ENCODE data around the gene ASB11. TPM values are rescaled to one million over a fixed set of nuclear protein-coding genes. Genes with fewer than 3 reads are reported as not detected.

ASB11 gene
- total RNA-seq, 1 experiment from 2014 or later: not detected

GRCh38 chrX:15322472-15322871 is 7.0 kb upstream of the ASB11 start:
- Mint-ChIP-seq H3K27me3 (ENCODE audit: insufficient read depth, unreplicated experiment) (no peaks in the 10 kb centered on the region), H3K27ac (ENCODE audit: unreplicated experiment) (no peak overlapping the region), H3K36me3 (ENCODE audit: insufficient read depth, unreplicated experiment) (peaks cover 2% of the 10 kb centered on the region), H3K4me1 (ENCODE audit: low read depth, unreplicated experiment) (no peaks in the 10 kb centered on the region), H3K4me3 (ENCODE audit: unreplicated experiment) (no peak overlapping the region), H3K9me3 (ENCODE audit: unreplicated experiment) (no peaks in the 10 kb centered on the region)
- intact Hi-C loops (cut with micrococcal nuclease; ENCODE audit: unreplicated experiment): no loop called here
- Histone ChIP-seq H3K9me3 (no peaks in the 10 kb centered on the region), H3K27me3 (replicated peaks; ENCODE audit: control insufficient read depth, insufficient read depth, low read length) (no peaks in the 10 kb centered on the region), H3K36me3 (ENCODE audit: control insufficient read depth, insufficient read depth, low read length) (no peaks in the 10 kb centered on the region), H3K4me1 (no peaks in the 10 kb centered on the region), H3K4me3 (ENCODE audit: low read depth, low read length) (no peak overlapping the region)
- no peak for TF ChIP-seq CTCF (IDR thresholded peaks at IDR 0.05; ENCODE audit: insufficient read depth in 1 of 2, low read depth in 1 of 2, low read length in 1 of 2, severe bottlenecking in 1 of 2, unreplicated experiment in 1 of 2)
- CTCF ChIA-PET: no interaction called here
- no TSS peak for BruUV-seq (replicated peaks)
- POLR2A ChIA-PET: no interaction called here
- DNase-seq: no peak

GRCh38 chrX:15322072-15322471 is 6.6 kb upstream of the ASB11 start:
- intact Hi-C loops (cut with micrococcal nuclease; ENCODE audit: unreplicated experiment): no loop called here
- no peak for TF ChIP-seq CTCF (IDR thresholded peaks at IDR 0.05; ENCODE audit: insufficient read depth in 1 of 2, low read depth in 1 of 2, low read length in 1 of 2, severe bottlenecking in 1 of 2, unreplicated experiment in 1 of 2)

GRCh38 chrX:15321447-15321846 is 6.0 kb upstream of the ASB11 start:
- no peaks in the 10 kb centered on the region for H3K27me3 ChIP-seq (replicated peaks; ENCODE audit: control insufficient read depth, insufficient read depth, low read length)
- no peaks in the 10 kb centered on the region for H3K9me3 ChIP-seq
- intact Hi-C loops (cut with micrococcal nuclease; ENCODE audit: unreplicated experiment): no loop called here
- H3K4me3 Mint-ChIP-seq (ENCODE audit: unreplicated experiment): no peak overlapping the region
- no peak overlapping the region for H3K4me3 ChIP-seq (ENCODE audit: low read depth, low read length)
- no peaks in the 10 kb centered on the region for H3K9me3 Mint-ChIP-seq (ENCODE audit: unreplicated experiment)
- no peaks in the 10 kb centered on the region for H3K36me3 Mint-ChIP-seq (ENCODE audit: insufficient read depth, unreplicated experiment)
- no peaks in the 10 kb centered on the region for H3K27me3 Mint-ChIP-seq (ENCODE audit: insufficient read depth, unreplicated experiment)
- H3K4me1 Mint-ChIP-seq (ENCODE audit: low read depth, unreplicated experiment): no peaks in the 10 kb centered on the region
- no TSS peak for BruUV-seq (replicated peaks)
- DNase-seq: no peak
- TF ChIP-seq CTCF (IDR thresholded peaks at IDR 0.05; ENCODE audit: insufficient read depth in 1 of 2, low read depth in 1 of 2, low read length in 1 of 2, severe bottlenecking in 1 of 2, unreplicated experiment in 1 of 2): no peak
- no peaks in the 10 kb centered on the region for H3K36me3 ChIP-seq (ENCODE audit: control insufficient read depth, insufficient read depth, low read length)
- CTCF ChIA-PET: no interaction called here
- POLR2A ChIA-PET: no interaction called here
- no peaks in the 10 kb centered on the region for H3K4me1 ChIP-seq
- no peak overlapping the region for H3K27ac Mint-ChIP-seq (ENCODE audit: unreplicated experiment)

More at GRCh38 chrX:15322072-15322471, 6.6 kb upstream of the ASB11 start:
- CTCF ChIA-PET: no interaction called here
- no peaks in the 10 kb centered on the region for H3K9me3 Mint-ChIP-seq (ENCODE audit: unreplicated experiment)
- Histone ChIP-seq H3K27me3 (replicated peaks; ENCODE audit: control insufficient read depth, insufficient read depth, low read length) (no peaks in the 10 kb centered on the region), H3K36me3 (ENCODE audit: control insufficient read depth, insufficient read depth, low read length) (no peaks in the 10 kb centered on the region), H3K9me3 (no peaks in the 10 kb centered on the region), H3K4me3 (ENCODE audit: low read depth, low read length) (no peak overlapping the region), H3K4me1 (no peaks in the 10 kb centered on the region)
- no peaks in the 10 kb centered on the region for H3K27me3 Mint-ChIP-seq (ENCODE audit: insufficient read depth, unreplicated experiment)
- POLR2A ChIA-PET: no interaction called here
- H3K4me3 Mint-ChIP-seq (ENCODE audit: unreplicated experiment): no peak overlapping the region
- BruUV-seq (replicated peaks): no TSS peak
- no peaks in the 10 kb centered on the region for H3K4me1 Mint-ChIP-seq (ENCODE audit: low read depth, unreplicated experiment)
- DNase-seq: no peak
- H3K27ac Mint-ChIP-seq (ENCODE audit: unreplicated experiment): no peak overlapping the region
- no peaks in the 10 kb centered on the region for H3K36me3 Mint-ChIP-seq (ENCODE audit: insufficient read depth, unreplicated experiment)
